T-helper 17 cell (primary cell): ENCODE data around the gene ZNF516. TPM values are rescaled to one million over a fixed set of nuclear protein-coding genes. Genes with fewer than 3 reads are reported as not detected.
"Not testable (repeated sequence)": the region's sequence is repeated elsewhere in the genome, so short reads cannot be mapped to it uniquely, and the experiment has no call there.

Experiments
- ATAC-seq: fragments of 150-1000 bp; cut with Tn5 transposase; 2 replicates; pipeline ENCODE4 v1.10.0; 2021; ENCODE audit warnings: mild to moderate bottlenecking, moderate library complexity
- DNase-seq, 3 donors: peaks; one replicate each; pipeline versions ENCODE4 v3.0.0 to v3.0.0-alpha.2; 2020 to 2021
- H3K9me3 ChIP-seq: one replicate; pipeline ENCODE4 v1.7.0; 2013; ENCODE audit warnings: low read length, mild to moderate bottlenecking; ENCODE audit not compliant: control insufficient read depth, poor library complexity, severe bottlenecking
- H3K27ac Mint-ChIP-seq: one replicate; pipeline ENCODE4 v1.8.0; 2022; ENCODE audit warnings: mild to moderate bottlenecking, moderate library complexity, mixed read lengths
- H3K27me3 Mint-ChIP-seq: one replicate; pipeline ENCODE4 v1.8.0; 2022; ENCODE audit warnings: mixed read lengths
- H3K36me3 Mint-ChIP-seq: one replicate; pipeline ENCODE4 v1.8.0; 2022; ENCODE audit warnings: low read depth, mixed read lengths
- H3K4me1 Mint-ChIP-seq: one replicate; pipeline ENCODE4 v1.8.0; 2022; ENCODE audit warnings: mild to moderate bottlenecking, mixed read lengths
- H3K4me3 Mint-ChIP-seq: one replicate; pipeline ENCODE4 v1.8.0; 2022; ENCODE audit warnings: mild to moderate bottlenecking, moderate library complexity, mixed read lengths
- total RNA-seq, 4 donors: library from RNA in 2 of 4; stranded (reverse) in 2 of 4; gene quantifications; one replicate each; pipeline ENCODE4 v1.2.3 and lab custom pipeline; 2022 to 2026

ZNF516 gene
- total RNA-seq, 2 donors from 2014 or later: 16.5 to 29.6 TPM

GRCh38 chr18:76482971-76483691 lies 11.9 kb downstream of the ZNF516 start:
- H3K36me3 Mint-ChIP-seq: no peaks in the 10 kb centered on the region
- no peaks in the 10 kb centered on the region for H3K9me3 ChIP-seq
- H3K27ac Mint-ChIP-seq: no peak overlapping the region
- no peak overlapping the region for H3K4me3 Mint-ChIP-seq
- H3K27me3 Mint-ChIP-seq: peaks cover 8% of the 10 kb centered on the region
- H3K4me1 Mint-ChIP-seq: peaks cover 22% of the 10 kb centered on the region
- ATAC-seq (no peak), DNase-seq (no peak)

- DNase-seq (no peak), ATAC-seq (no peak)
- no peak overlapping the region for H3K4me3 Mint-ChIP-seq
- no peaks in the 10 kb centered on the region for H3K9me3 ChIP-seq
- peaks cover 8% of the 10 kb centered on the region for H3K27me3 Mint-ChIP-seq
- peaks cover 21% of the 10 kb centered on the region for H3K4me1 Mint-ChIP-seq
- H3K36me3 Mint-ChIP-seq: no peaks in the 10 kb centered on the region
- H3K27ac Mint-ChIP-seq: no peak overlapping the region
These were observed 12.8 kb downstream of the ZNF516 start for GRCh38 chr18:76482267-76482666.

GRCh38 chr18:76480913-76481312 lies 14.1 kb downstream of the ZNF516 start:
- ATAC-seq (no peak), DNase-seq (no peak)
- Mint-ChIP-seq H3K4me3 (no peak overlapping the region), H3K27me3 (peaks cover 1% of the 10 kb centered on the region), H3K4me1 (peaks cover 20% of the 10 kb centered on the region), H3K27ac (no peak overlapping the region), H3K36me3 (no peaks in the 10 kb centered on the region)
- H3K9me3 ChIP-seq: no peaks in the 10 kb centered on the region

- Mint-ChIP-seq H3K4me3 (peak overlapping the region; percentile 45), H3K27ac (no peak overlapping the region), H3K36me3 (no peaks in the 10 kb centered on the region), H3K27me3 (peaks cover 10% of the 10 kb centered on the region), H3K4me1 (peaks cover 20% of the 10 kb centered on the region)
- no peaks in the 10 kb centered on the region for H3K9me3 ChIP-seq
- ATAC-seq: no peak
- DNase-seq: no peak
These were observed 15.4 kb downstream of the ZNF516 start for GRCh38 chr18:76479351-76480238.

GRCh38 chr18:76476665-76477561 lies 18.1 kb downstream of the ZNF516 start:
- Mint-ChIP-seq H3K4me3 (peak overlapping the region; percentile 55), H3K27ac (peak overlapping the region; percentile 41), H3K4me1 (peaks cover 30% of the 10 kb centered on the region), H3K27me3 (peaks cover 10% of the 10 kb centered on the region), H3K36me3 (peaks cover 1% of the 10 kb centered on the region)
- no peak for DNase-seq
- ATAC-seq: no peak
- H3K9me3 ChIP-seq: no peaks in the 10 kb centered on the region

- Mint-ChIP-seq H3K4me1 (peaks cover 32% of the 10 kb centered on the region), H3K27ac (peak overlapping the region; percentile 2), H3K36me3 (peaks cover 2% of the 10 kb centered on the region), H3K27me3 (peaks cover 10% of the 10 kb centered on the region), H3K4me3 (no peak overlapping the region)
- DNase-seq (no peak), ATAC-seq (no peak)
- no peaks in the 10 kb centered on the region for H3K9me3 ChIP-seq
These were observed 19.4 kb downstream of the ZNF516 start for GRCh38 chr18:76475450-76476194.

- DNase-seq: no peak
- Mint-ChIP-seq H3K27me3 (peaks cover 10% of the 10 kb centered on the region), H3K27ac (no peak overlapping the region), H3K4me1 (peaks cover 32% of the 10 kb centered on the region), H3K4me3 (no peak overlapping the region), H3K36me3 (peaks cover 2% of the 10 kb centered on the region)
- no peak for ATAC-seq
- no peaks in the 10 kb centered on the region for H3K9me3 ChIP-seq
These were observed 20.2 kb downstream of the ZNF516 start for GRCh38 chr18:76474824-76475223.

- peaks cover 36% of the 10 kb centered on the region for H3K4me1 Mint-ChIP-seq
These were observed 21.5 kb downstream of the ZNF516 start for GRCh38 chr18:76473521-76473920.

GRCh38 chr18:76472829-76473228 lies 22.2 kb downstream of the ZNF516 start:
- no peak for DNase-seq
- H3K9me3 ChIP-seq: no peaks in the 10 kb centered on the region
- Mint-ChIP-seq H3K27ac (peak overlapping the region; percentile 29), H3K36me3 (peaks cover 2% of the 10 kb centered on the region), H3K4me3 (no peak overlapping the region), H3K27me3 (peaks cover 10% of the 10 kb centered on the region), H3K4me1 (peaks cover 39% of the 10 kb centered on the region)
- ATAC-seq: no peak

More at GRCh38 chr18:76473521-76473920, 21.5 kb downstream of the ZNF516 start:
- DNase-seq, H3K36me3 Mint-ChIP-seq, ATAC-seq, H3K27ac Mint-ChIP-seq, H3K4me3 Mint-ChIP-seq, H3K9me3 ChIP-seq: not testable (repeated sequence)
- peaks cover 10% of the 10 kb centered on the region for H3K27me3 Mint-ChIP-seq

GRCh38 chr18:76471593-76471992 lies 23.4 kb downstream of the ZNF516 start:
- DNase-seq: no peak
- no peaks in the 10 kb centered on the region for H3K9me3 ChIP-seq
- Mint-ChIP-seq H3K27ac (peak overlapping the region; percentile 29), H3K36me3 (peaks cover 2% of the 10 kb centered on the region), H3K27me3 (peaks cover 10% of the 10 kb centered on the region), H3K4me3 (no peak overlapping the region), H3K4me1 (peaks cover 38% of the 10 kb centered on the region)
- no peak for ATAC-seq

GRCh38 chr18:76468345-76469304 lies 26.4 kb downstream of the ZNF516 start:
- no peak for ATAC-seq
- H3K27ac Mint-ChIP-seq: peak overlapping the region; percentile 78
- H3K4me1 Mint-ChIP-seq: peaks cover 34% of the 10 kb centered on the region
- peaks cover 2% of the 10 kb centered on the region for H3K36me3 Mint-ChIP-seq
- no peaks in the 10 kb centered on the region for H3K9me3 ChIP-seq
- H3K4me3 Mint-ChIP-seq: peak overlapping the region; percentile 55
- DNase-seq: no peak
- no peaks in the 10 kb centered on the region for H3K27me3 Mint-ChIP-seq
